IPS-NIHi11 (cell line): ENCODE results near the gene LGI1.
A peak's percentile ranks its signal among the peaks of the same experiment; 100 is the strongest.

Experiments used
- DNase-seq: peaks from one replicate; pipeline ENCODE4 v3.0.0; 2012; ENCODE audit warnings: mixed read lengths, low spot score

The LGI1 gene

DNA sequence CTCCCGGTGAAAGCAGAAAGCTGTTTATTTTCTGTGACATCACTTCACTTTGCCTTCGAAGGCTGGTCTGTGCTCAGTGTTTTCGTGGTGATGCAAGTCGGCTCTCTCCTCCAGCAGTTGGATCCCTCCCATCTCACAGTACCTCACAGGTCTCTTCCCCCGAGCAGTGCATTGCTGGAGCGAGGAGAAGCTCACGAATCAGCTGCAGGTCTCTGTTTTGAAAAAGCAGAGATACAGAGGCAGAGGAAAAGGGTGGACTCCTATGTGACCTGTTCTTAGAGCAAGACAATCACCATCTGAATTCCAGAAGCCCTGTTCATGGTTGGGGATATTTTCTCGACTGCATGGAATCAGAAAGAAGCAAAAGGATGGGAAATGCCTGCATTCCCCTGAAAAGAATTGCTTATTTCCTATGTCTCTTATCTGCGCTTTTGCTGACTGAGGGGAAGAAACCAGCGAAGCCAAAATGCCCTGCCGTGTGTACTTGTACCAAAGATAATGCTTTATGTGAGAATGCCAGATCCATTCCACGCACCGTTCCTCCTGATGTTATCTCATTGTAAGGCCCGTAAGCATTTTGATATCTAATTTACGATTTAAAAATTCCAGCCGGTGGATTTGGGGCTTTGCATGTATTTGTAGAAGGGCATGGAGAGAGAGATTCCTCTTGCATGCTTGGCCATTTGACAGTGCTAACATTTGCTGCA, at the start of gene LGI1:
LGI1 (plus strand) TSS at position 136 of the 707 bp plus-strand sequence; CDS start at position 345, 209 bp downstream.
- DNase-seq: no peak

DNA sequence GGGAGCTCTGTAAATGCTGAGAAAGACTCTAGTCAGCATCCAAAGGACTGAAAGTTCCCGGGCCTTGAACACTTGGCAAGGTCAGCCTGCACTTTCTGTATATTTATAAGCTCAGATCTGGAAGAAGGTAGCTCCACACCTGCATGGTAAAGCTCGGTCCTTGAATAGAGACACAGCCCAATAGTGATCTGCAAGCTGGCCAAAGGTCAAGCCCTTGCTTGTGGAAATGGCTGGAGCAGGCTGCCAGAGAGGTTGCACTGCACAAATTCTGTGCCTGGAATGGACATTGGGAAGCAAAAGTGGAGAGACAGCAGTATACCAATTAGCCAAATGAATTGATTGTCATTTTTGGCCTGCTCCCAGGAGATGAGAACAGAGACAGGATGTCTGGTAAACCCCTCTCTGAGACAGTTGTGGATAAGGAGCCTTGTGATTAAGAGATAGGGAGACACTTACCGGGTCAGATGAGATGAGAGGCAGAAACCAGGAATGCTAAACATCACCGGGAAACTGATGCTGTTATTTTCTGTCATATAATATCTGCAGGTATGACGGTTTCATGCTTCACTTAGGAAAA, 47.3 kb upstream of the LGI1 start:
- DNase-seq: no peak

DNA sequence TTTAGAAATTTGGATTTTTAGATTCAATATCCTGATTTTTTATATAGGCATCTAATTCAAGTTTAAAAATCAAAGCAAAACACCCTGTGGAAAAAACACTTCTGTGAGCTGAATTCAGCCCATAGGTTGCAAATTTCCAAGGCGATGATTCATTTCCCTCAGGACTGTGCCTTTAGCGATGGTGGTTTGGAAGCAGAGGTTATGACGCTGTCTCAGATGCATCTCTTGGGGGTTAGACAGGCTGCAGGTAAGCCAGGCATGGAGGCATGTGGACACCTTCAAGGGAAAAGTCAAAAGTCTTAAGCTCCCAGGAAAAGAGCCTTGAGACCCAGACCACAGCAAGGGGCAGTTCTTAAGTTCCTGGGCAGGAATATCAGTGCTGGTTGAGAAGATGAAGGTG, 45.8 kb upstream of the LGI1 start:
- no peak for DNase-seq

DNA sequence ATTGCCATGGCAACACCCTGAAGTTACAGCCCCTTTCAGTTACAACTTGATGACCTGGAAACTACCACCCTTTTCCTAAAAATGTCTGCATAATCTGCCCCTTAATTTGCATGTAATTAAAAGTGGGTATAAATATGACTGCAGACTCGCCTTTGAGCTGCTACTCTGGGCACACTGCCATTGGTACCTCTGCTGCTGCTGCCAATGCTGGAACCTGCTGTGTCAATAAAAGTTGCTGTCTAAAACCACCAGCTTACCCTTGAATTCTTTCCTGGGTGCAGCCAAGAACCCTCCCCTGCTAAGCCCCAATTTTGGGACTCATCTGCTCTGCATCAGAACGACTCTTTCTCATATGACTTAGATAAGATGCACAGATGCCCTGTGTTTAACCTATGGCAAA, 45.1 kb upstream of the LGI1 start:
- DNase-seq: no peak

DNA sequence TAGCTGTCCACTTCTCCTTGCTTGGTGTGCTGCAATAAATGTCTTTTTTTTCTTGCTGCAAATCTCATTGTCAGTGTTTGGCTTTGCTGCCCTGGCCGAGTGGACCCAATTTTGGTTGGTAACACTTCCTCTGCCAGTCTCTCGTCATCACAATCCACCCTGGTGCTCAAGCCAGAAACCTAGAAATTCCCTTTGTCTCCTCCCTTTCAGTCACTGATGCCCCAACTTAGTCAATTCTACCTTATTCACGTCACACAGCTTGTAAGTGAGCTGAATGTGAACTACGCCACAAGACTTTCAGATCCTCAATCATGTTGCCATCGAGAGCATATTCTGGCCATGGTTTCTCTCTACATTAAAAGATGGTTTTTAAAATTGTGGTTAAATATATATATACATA, 42.4 kb upstream of the LGI1 start:
- DNase-seq: no peak

DNA sequence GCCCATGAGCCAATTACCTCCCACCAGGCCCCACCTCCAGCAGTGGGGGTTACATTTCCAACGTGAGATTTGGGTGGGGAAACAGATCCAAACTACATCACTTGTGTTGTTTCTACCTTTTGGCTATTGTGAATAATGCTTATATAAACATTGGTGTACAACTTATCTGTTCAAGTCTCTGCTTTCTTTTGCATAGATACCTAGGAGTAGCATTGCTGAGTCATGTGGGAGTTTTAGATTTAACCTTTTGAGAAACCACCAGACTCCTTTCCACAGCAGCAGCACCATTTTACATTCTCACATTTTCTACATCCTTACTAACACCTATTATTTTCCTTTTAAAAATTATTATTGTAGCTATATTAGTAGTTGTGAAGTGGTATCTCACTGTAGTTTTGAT, 41.0 kb upstream of the LGI1 start:
- no peak for DNase-seq

DNA sequence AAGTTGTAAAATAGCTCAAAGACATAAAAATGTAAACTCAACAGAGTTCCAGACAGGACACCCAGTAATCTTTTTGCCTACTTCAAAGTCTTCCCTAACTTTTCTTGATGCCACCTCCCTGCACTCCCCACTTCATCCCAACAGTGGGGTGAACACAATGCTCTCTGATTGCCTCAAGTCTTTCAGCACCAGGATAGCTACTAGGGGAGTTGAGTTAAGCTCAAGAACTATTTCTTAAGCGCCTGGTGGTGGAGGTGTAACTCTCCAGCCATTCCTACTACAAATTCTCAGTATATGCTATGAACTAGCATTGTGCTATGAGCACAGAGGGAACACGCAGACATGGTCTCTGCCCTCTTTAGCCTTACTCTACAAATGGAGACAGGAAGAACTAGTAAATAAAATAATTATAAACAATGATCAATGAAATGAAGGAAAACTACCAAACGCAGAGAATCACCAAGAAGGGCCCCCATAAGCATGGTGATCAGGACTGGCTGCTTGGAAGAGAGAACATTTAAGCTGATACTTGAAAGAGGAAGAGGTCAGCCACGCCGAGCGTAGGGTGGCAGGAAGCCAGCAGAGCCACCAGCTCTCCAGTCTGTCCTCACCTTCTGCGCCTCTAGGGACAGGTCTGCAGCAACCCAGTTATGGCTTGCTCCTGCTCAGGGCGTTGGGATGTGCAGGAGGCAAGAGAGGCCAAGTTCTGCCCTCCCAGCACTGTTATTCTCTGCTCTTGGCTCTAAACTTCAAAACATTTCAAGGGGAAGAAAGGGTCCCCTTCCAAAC, 38.6 kb upstream of the LGI1 start:
- DNase-seq: peak; percentile 41

DNA sequence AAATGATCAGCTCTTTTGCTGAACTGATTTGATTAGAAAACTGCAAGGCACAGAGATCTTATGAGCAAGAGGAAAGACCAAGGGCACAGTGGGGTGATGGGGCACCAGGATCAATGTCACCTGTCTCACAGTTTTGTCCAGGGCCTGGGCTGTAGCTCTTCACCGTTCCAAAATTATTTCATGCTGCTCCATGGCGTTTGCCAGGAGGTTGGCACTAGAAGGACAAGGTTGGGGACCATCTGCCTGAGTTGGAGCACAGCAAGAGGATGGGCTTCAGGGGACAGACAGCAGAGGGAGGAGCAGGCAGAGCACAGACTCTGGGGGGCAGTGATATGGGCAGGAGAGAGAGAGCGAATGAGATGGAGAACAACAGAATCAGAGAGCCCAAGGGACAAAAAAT, 37.8 kb upstream of the LGI1 start:
- DNase-seq: no peak

DNA sequence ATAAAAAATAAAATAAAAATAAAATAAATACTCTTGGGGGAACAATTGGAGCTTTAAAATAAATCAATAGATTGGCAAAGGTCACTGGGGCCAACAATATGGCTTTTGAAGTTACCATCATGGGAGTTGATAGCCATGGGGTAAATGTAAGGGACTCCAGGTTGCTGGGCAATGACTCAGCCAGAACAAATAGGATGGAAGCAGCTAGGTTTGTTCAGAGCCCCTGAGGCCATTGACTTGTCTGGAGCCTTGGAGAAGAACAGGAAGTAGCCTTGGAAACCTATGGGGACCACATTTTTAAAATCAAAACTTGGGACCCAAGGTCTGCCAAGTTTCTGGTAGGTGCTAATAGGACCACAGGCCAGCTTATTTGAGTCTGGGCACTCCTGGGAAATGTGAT, 35.2 kb upstream of the LGI1 start:
- no peak for DNase-seq

DNA sequence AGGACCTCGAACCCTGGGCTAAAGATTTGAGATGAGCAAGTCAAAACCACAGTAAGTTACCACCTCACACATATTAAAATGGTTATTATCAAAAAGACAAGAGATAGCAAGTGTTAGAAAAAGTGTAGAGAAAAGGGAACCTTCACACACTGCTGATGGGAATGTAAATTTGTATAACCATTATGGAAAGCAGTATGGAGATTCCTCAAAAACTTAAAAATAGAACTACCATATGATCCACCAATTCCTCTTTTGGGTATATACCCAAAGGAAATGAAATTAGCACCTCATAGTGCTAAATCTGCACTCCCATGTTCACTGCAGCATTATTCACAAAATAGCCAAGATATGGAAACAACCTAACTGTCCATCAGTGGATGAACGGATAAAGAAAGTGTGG, 34.6 kb upstream of the LGI1 start:
- no peak for DNase-seq

DNA sequence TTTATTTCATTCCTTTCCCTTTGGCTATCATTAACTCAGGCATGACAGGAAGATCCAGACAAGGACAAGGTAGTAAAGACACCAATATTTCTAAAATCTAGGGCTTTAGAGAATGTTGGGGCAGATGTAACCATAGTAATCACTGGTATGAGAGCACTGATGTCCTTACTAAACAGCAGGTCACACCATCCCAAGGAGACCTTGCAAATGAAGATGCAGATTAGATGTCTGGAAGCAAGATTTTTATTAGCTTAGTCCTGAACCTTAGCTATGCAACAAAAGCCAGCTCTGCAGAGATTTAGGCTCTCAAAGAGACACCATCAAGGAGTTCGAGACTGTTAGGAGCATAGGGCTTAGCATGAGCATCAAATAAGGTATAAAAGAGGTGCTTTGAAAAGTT, 31.7 kb upstream of the LGI1 start:
- DNase-seq: no peak

DNA sequence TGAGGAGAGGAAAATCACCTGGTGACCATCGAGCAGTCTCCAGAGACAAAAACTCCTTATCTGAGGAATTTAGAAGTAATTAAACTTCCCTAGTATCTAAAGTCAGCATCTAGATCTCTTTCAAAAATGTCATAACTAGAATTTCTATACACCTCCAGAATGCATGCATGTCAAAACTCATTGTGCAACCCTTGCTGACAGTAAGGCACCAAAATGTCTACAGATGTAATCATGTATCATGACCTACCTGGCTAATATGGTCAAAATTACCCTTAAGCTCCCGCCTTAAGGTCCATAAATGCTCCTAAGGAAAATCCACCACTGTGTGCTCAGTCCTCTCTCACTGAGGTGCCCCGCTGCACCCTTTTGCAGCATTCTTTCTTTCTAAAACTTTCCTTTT, 16.4 kb upstream of the LGI1 start:
- DNase-seq: no peak

DNA sequence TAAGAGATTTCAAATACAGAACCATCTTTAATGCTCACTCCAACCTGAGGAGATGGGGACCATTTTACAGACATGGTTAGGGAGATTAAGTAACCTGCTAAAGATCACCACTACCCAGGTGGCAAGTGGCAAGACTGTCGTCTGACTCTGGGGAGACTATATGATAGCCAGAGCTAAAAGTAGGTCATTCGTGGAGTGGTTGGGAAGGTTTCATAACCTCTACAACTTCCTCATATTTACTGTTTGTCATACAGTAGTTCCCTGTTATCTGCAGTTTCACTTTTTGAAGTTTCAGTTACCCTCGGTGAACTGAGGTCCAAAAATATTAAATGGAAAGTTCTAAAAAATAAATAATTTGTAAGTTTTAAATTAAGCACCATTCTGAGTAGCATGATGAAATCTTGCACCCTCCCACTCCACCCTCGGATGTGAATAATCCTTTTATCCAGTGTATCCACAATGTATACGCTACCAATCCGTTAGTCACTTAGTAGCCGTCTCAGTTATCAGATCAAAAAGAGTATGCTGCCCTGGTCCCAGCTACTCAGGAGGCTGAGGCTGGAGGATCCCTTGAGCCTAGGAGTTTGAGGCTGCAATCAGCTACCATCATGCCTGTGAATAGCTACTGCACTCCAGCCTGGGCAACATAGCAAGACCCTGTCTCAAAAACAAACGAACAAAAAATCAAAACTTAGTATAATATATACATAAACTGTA, 14.9 kb upstream of the LGI1 start:
- no peak for DNase-seq

DNA sequence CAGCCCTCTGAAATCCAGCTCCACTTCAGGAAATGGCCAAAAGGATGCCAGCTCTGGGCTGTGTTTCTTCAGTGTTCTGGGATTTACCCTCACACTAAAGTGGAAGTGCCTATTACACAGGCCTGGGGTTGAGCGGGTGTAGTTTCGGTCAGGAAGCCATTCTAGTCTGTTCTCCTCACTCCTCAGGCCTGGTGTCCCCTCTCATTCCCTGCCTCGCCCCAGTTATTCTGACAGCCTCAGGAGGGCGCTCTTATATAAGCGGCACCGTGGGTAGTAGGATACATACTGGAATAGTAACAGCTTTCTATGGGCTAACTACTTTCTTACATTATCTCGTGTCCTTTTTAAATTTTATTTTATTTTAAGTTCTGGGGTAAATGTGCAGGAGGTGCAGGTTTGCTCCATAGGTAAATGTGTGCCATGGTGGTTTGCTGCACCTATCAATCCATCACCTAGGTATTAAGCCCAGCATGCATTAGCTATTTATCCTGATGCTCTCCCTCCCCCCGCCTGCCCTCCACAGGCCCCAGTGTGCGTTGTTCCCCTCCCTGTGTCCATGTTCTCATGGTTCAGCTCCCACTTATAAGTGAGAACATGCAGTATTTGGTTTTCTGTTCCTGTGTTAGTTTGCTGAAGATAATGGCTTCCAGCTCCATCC, 12.2 kb upstream of the LGI1 start:
- DNase-seq: peak; percentile 79

DNA sequence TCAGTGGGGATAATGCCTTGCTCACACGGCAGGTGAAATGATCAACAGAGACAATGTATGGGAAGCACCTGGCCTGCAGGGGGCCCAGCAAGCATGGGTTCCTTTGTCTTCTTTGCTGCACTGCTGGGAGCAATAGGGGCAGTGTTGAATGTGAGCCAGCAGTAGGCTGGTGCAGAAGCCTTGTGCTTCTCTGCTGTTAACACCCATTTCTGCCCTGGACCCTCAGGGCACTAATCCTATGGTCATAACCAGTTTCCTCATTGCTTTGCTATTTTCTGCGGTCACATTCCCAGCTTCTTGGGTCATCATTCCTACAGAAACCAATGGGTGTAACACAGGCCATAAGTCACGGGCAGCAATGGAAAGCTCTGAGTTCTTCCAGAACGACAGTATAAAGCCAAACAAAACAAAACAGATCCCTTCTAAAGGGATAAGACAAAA, 10.9 kb upstream of the LGI1 start:
- peak; percentile 74 for DNase-seq

DNA sequence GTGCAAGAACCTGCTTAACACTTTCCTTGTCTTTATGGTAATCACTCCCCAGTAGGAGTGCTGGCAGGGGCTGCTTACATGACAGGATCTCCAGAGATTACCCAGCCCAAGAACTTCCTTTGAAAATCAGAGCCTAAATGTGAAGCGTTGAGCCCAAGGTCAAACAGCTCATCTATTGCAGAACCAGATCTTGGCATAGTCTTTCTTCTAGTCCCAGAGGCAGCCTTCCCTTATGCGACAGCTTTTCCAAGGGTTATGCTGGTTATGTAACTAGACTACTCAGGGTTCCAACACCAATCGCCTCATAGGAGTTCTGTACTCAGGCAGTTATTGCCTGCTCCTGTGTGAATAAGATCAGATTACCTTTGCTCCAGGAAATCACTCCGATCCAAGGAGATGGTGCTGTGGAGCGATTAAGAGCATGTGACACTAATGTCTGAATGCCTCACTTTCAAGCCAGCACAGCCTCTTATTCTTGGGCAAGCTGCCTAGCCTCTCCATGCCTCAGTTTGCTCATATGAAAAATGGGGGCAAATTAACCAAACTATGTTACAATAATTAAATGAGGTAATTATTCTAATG, 8.4 kb upstream of the LGI1 start:
- DNase-seq: peak; percentile 60

DNA sequence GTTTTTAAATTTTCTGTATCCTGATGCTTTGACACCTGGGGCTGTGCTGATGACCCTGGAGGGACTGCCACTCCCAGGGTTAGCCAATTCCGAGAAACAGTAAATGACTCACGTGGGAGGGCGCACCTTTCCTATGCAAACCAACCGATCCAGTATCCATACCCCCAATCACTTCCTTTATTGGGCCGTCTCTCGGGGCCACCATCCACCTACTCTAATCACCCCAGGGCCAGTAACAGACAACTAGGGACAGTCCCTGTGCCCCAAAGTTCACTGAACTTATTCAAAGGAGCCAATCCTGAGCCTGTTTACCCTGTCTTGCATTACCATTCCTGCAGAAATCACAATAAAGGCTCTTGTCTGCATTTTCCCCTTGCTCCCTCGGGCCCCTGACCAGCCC, 6.6 kb upstream of the LGI1 start:
- DNase-seq: no peak

DNA sequence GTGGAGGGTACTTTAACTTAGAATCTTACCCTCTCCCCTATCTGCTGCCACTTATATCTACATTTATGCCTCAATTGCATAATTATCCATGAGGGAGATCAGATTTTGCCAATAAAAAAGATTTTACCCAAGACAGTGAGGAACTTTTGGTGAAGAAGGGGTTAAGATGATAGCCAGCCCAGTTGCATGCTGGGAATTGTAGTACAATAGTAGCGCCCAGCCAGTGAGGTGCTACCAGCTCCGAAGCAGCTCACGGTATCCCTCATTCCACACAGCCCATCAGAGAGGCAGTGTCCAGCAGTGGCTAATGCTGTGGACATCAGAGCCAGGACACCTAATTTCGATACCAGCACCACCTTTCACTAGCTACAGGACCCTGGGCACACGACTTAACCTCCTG, 5.9 kb upstream of the LGI1 start:
- DNase-seq: peak; percentile 75

DNA sequence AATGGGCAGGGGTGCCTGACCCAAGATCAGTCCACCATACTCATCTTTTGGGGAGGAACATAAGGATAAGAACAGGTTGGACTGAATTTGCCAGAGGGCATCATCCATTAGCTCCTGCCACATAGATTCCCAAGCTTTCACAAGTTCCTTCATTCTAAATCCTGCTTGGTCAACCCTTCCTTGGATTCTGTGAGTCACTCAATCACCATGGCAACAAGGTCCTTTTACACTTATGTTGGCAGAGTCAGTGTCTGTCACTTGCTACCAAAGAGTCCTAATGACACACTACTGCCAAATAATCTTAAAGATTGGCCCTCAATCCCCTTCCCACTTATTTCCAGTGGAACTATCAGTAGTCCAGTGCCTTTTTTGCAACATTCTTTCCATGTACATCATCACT, 5.0 kb upstream of the LGI1 start:
- no peak for DNase-seq

DNA sequence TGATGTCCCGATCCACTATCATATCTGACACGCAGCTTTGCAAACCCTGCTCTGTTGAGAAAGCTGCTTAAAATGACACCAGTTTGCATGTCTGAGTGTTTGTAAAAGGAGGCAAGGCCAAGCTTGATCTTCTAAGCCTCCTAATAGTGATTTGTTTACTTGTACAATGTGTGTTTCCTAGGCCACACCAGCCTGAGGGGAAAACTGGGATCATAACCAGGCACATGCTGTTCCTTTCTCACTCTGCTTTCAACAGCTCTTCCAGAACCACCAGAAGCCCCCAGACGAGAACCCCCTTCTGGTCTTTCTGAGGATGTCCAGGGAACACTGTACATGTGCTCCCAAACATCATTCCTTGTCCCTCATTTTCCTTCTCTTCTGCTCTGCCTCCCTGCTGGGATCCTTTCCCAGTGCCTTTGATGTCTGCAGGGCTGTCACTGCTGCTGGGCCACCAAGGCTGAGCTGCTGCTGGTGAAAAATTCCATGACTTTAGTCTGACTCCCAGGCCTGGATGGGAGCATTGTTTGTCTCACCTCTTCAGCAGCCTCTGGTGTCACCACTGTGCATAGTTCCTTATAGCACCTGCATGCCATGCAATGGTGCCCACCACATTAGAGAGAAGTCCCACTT, 4.0 kb upstream of the LGI1 start:
- DNase-seq: no peak

DNA sequence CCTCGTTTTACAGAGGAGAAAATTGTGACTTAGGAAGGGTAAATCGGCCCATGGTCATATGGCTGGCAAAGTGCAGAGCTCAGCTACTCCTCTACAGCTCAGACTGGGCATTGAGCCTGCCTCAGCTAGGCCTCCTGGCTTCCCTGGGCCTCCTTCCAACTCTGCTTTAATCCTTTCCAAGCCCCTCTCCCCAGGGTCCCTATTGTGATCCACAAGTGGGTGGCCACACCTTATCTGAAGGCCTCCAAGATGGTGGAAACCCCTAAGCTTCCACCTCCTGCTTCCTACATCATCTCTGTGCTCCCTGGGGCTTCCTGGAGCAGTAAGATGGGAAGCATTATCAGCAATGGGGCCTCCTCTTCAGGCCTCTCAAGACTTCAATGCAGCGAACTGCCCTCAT, 3.0 kb upstream of the LGI1 start:
- no peak for DNase-seq
